ENCODE results near the gene OR6X1. TPM values are rescaled to one million over a fixed set of nuclear protein-coding genes. Genes with fewer than 3 reads are reported as not detected.

OR6X1 gene
- total RNA-seq, 6 experiments from 2014 or later = not detected

DNA sequence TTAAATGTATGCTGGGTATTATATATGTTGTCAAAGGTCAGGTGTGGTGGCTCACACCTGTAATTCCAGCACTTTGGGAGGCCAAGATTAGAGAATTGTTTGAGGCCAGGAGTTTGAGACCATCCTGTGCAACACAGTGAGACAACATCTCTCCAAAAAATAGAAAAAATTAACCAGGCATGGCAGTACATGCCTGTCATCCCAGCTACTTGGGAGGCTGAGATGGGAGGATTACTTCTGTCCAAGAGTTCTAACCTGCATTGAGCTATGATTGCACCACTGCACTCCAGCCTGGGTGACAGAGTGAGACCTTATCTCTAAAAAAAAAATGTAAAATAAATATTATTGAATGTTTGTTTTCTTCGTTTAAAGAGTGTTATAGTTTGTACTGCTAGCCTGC, 11.3 kb upstream of the OR6X1 start:
- no peak for DNase-seq
- WGBS (ENCODE audit: insufficient coverage, low coverage, low lambda C conversion rate, missing lambda C conversion rate) = 8% methylated on average over 1 of the region's 1 CpG
- TF ChIP-seq, protein P1, sequence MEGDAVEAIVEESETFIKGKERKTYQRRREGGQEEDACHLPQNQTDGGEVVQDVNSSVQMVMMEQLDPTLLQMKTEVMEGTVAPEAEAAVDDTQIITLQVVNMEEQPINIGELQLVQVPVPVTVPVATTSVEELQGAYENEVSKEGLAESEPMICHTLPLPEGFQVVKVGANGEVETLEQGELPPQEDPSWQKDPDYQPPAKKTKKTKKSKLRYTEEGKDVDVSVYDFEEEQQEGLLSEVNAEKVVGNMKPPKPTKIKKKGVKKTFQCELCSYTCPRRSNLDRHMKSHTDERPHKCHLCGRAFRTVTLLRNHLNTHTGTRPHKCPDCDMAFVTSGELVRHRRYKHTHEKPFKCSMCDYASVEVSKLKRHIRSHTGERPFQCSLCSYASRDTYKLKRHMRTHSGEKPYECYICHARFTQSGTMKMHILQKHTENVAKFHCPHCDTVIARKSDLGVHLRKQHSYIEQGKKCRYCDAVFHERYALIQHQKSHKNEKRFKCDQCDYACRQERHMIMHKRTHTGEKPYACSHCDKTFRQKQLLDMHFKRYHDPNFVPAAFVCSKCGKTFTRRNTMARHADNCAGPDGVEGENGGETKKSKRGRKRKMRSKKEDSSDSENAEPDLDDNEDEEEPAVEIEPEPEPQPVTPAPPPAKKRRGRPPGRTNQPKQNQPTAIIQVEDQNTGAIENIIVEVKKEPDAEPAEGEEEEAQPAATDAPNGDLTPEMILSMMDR (IDR thresholded peaks at IDR 0.05) = no peak
- no peak for TF ChIP-seq POLR2A (IDR thresholded peaks at IDR 0.05)
- Histone ChIP-seq H3K4me3 (no peak overlapping the region), H3K36me3 (no peaks in the 10 kb centered on the region), H3K4me1 (no peaks in the 10 kb centered on the region), H3K27ac (no peak overlapping the region), H3K27me3 (no peaks in the 10 kb centered on the region), H3K9me3 (no peaks in the 10 kb centered on the region)
- ATAC-seq = no peak
- intact Hi-C loops (cut with DNase I) = no loop called here

DNA sequence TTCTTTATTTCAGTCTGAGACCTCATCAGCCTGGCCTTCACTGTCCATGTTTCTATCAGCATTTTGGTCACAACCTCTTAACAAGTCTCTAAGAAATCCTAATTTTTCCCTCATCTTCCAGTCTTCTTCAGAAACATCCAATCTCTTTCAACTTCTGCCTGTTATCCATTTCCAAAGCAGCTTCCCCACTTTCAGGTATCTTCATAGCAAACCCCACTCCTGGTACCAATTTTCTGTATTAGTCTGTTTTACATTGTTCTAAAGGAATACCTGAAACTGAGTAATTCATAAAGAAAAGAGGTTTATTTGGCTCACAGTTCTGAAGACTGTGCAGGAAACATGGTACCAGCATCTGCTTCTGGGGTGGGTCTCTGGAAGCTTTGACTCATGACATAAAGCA, 8.1 kb upstream of the OR6X1 start:
- ATAC-seq = no peak
- H3K27me3 ChIP-seq = no peaks in the 10 kb centered on the region
- no peak overlapping the region for H3K27ac ChIP-seq
- no peaks in the 10 kb centered on the region for H3K4me1 ChIP-seq
- no peak for TF ChIP-seq POLR2A (IDR thresholded peaks at IDR 0.05)
- TF ChIP-seq, protein P1 (IDR thresholded peaks at IDR 0.05) = no peak
- H3K4me3 ChIP-seq = no peak overlapping the region
- H3K36me3 ChIP-seq = no peaks in the 10 kb centered on the region
- DNase-seq = no peak
- intact Hi-C loops (cut with DNase I) = no loop called here
- no peaks in the 10 kb centered on the region for H3K9me3 ChIP-seq

DNA sequence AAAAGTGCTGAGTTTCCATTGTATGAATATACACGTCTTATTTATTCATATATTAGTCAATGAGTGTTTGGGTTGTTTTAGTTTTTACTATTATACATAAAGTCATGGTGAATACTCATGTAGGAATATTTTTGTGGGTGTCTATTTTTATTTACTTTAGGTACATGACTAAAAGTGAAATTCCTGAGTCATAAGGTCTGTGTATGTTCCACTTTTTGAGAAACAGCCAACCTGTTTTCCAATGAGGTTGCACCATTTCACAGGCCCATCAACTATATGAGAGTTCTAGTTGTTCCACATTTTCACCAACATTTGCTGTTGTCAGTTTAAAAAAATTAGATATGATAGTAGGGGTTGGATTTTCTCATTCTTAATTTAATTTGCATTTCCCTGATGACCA, 6.6 kb upstream of the OR6X1 start:
- DNase-seq (no peak), ATAC-seq (no peak)
- H3K4me1 ChIP-seq = no peaks in the 10 kb centered on the region
- no peak for TF ChIP-seq POLR2A (IDR thresholded peaks at IDR 0.05)
- TF ChIP-seq, protein P1 (IDR thresholded peaks at IDR 0.05) = no peak
- H3K27ac ChIP-seq = no peak overlapping the region
- H3K36me3 ChIP-seq = no peaks in the 10 kb centered on the region
- WGBS (ENCODE audit: insufficient coverage, low coverage, low lambda C conversion rate, missing lambda C conversion rate) = 64% methylated on average over 1 of the region's 1 CpG
- intact Hi-C loops (cut with DNase I) = no loop called here
- no peak overlapping the region for H3K4me3 ChIP-seq
- H3K9me3 ChIP-seq = no peaks in the 10 kb centered on the region
- no peaks in the 10 kb centered on the region for H3K27me3 ChIP-seq

DNA sequence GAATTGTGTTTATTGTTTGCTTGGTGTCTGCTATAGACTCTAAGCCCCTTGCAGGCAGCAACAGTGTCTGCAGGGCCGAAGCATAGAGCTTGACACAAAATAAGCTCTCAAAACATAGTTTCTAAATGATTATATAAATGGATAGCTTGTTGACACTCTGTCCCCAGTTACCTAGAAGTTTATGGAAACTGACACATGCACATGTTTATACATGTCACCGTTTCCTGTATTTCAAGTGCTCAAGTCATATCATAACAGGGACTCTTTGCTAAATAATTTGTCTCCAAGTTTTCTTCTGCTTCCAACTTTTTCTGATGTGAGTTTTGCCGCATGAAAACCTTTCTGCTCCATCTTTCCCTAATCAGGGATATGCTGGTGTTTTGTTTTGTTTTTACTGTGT, 3.7 kb upstream of the OR6X1 start:
- Histone ChIP-seq H3K27ac (no peak overlapping the region), H3K9me3 (no peaks in the 10 kb centered on the region), H3K4me3 (no peak overlapping the region), H3K27me3 (no peaks in the 10 kb centered on the region), H3K4me1 (no peaks in the 10 kb centered on the region), H3K36me3 (no peaks in the 10 kb centered on the region)
- intact Hi-C loops (cut with DNase I) = no loop called here
- 39% methylated on average over 3 of the region's 3 CpGs for WGBS (ENCODE audit: insufficient coverage, low coverage, low lambda C conversion rate, missing lambda C conversion rate)
- TF ChIP-seq, protein P1 (IDR thresholded peaks at IDR 0.05) = no peak
- TF ChIP-seq POLR2A (IDR thresholded peaks at IDR 0.05) = no peak
- DNase-seq (no peak), ATAC-seq (no peak)

DNA sequence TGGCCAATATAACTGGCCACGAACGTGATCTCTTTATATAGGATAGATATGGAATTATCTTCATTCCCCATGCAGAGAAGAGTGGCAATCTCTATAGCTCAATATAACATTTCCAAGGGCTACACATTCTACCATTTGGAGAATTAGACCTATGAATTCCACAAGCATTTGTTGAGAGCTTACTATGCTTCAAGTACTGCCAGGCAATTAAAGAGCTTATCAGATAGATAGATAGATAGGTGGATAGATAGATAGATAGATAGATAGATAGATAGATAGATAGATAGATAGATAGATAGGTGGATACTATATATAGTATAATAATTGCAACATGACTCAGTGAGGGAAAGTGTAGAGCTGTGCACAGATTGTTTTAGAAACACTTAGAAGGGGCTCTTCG, 1.5 kb upstream of the OR6X1 start:
- no peak overlapping the region for H3K4me3 ChIP-seq
- H3K27me3 ChIP-seq = no peaks in the 10 kb centered on the region
- no peaks in the 10 kb centered on the region for H3K9me3 ChIP-seq
- no peaks in the 10 kb centered on the region for H3K4me1 ChIP-seq
- intact Hi-C loops (cut with DNase I) = no loop called here
- H3K36me3 ChIP-seq = no peaks in the 10 kb centered on the region
- no peak overlapping the region for H3K27ac ChIP-seq
- DNase-seq = no peak
- no peak for TF ChIP-seq POLR2A (IDR thresholded peaks at IDR 0.05)
- TF ChIP-seq, protein P1 (IDR thresholded peaks at IDR 0.05) = no peak
- 48% methylated on average over 3 of the region's 3 CpGs for WGBS (ENCODE audit: insufficient coverage, low coverage, low lambda C conversion rate, missing lambda C conversion rate)
- ATAC-seq = no peak

Data from right lobe of liver (tissue), 6 donors.